HepG2 (cell line): ENCODE results near the gene TXN2. TPM values are rescaled to one million over a fixed set of nuclear protein-coding genes. Genes with fewer than 3 reads are reported as not detected.

Source experiments
- ATAC-seq: fragments of 200-7000 bp; cut with Tn5 transposase; 3 replicates; pipeline ENCODE4 v1.9.1; 2020; ENCODE audit warnings: mild to moderate bottlenecking, moderate library complexity
- BruUV-seq: library from RNA; stranded (reverse); fragments of 400-500 nt; replicated peaks from 2 replicates; lab custom pipeline; 2021; lab: Mats Ljungman, UMichigan
- CTCF ChIA-PET: fragments of 300-600 bp; formaldehyde crosslinking; extraction: SDS; loops from one replicate; lab custom pipeline; 2021; ENCODE audit warnings: low total read pairs, inconsistent platforms, low intra/inter-chr PET ratio; lab: Yijun Ruan, JAX
- POLR2A ChIA-PET: fragments of 350-600 bp; sonication (Branson Sonifier 250); formaldehyde crosslinking; loops from one replicate; lab custom pipeline; 2020; ENCODE audit warnings: antibody characterized with exemption, inconsistent platforms; lab: Yijun Ruan, JAX
- DNase-seq: peaks from one replicate; pipeline ENCODE4 v3.0.0-alpha.2; 2015; ENCODE audit warnings: low spot score
- FAIRE-seq: peaks from 3 replicates; lab custom pipeline; 2011; peaks lifted over from hg19 to GRCh38; lab: Jason Lieb, UNC
- H2AFZ ChIP-seq: one replicate; pipeline ENCODE4 v1.6.1; 2011; ENCODE audit warnings: low read length, inconsistent platforms
- H3K27ac ChIP-seq: fragments of 300-600 bp; 3 replicates; pipeline ENCODE4 v1.8.0; 2011; ENCODE audit warnings: mixed run types, mild to moderate bottlenecking, mixed read lengths, low read length, inconsistent platforms; ENCODE audit not compliant: insufficient read depth; ENCODE audit errors: extremely low read length
- H3K27me3 ChIP-seq, 2 experiments: fragments of 200-600 bp in 1 of 2; 2 replicates in 1 of 2; 3 replicates in 1 of 2; pipeline versions ENCODE4 v1.6.0 to v1.8.0; 2011; ENCODE audit warnings: low read length in 2 of 2, mild to moderate bottlenecking in 2 of 2, moderate library complexity in 2 of 2, inconsistent platforms in 1 of 2; ENCODE audit not compliant: insufficient read depth in 2 of 2, control insufficient read depth in 1 of 2
- H3K36me3 ChIP-seq, 2 experiments: fragments of 200-600 bp in 1 of 2; replicated peaks in 1 of 2; 2 replicates in 1 of 2; 3 replicates in 1 of 2; pipeline versions ENCODE4 v1.5.1 to v1.8.0; 2011; ENCODE audit warnings: low read length in 2 of 2, inconsistent platforms in 1 of 2; ENCODE audit not compliant: insufficient read depth in 2 of 2, control insufficient read depth in 1 of 2
- H3K4me1 ChIP-seq: 2 replicates; pipeline ENCODE4 v1.5.1; 2012; ENCODE audit warnings: low read length, inconsistent platforms; ENCODE audit not compliant: insufficient read depth
- H3K4me2 ChIP-seq: 2 replicates; pipeline ENCODE4 v1.6.0; 2011; ENCODE audit warnings: low read depth, low read length, inconsistent platforms
- H3K4me3 ChIP-seq, 3 experiments: fragments of 200-600 bp in 1 of 3; sonication (generic), shearing (Covaris generic) in 1 of 3; replicated peaks in 1 of 3; 2 replicates each; pipeline ENCODE4 v1.5.1; 2011 to 2016; ENCODE audit warnings: low read length in 3 of 3, inconsistent platforms in 2 of 3, low read depth in 2 of 3, mild to moderate bottlenecking in 2 of 3, control low read depth in 1 of 3, mixed read lengths in 1 of 3; ENCODE audit not compliant: insufficient read depth in 1 of 3
- H3K79me2 ChIP-seq: one replicate; pipeline ENCODE4 v1.6.1; 2011; ENCODE audit warnings: low read length, inconsistent platforms; ENCODE audit not compliant: insufficient read depth
- H3K9ac ChIP-seq: 2 replicates; pipeline ENCODE4 v1.6.0; 2011; ENCODE audit warnings: mild to moderate bottlenecking, low read depth, low read length, inconsistent platforms; ENCODE audit not compliant: insufficient read depth
- H3K9me3 ChIP-seq: 2 replicates; pipeline ENCODE4 v1.5.1; 2012; ENCODE audit warnings: mild to moderate bottlenecking, low read length
- H4K20me1 ChIP-seq: 2 replicates; pipeline ENCODE4 v1.6.0; 2011; ENCODE audit warnings: inconsistent platforms, mild to moderate bottlenecking, low read length, moderate library complexity; ENCODE audit not compliant: insufficient read depth
- ERF ChIP-seq: IDR thresholded peaks from 2 replicates; pipeline ENCODE4 v1.6.1; 2018; ENCODE audit warnings: missing biosample characterization, missing genetic modification reagents
- NFKB2 ChIP-seq: sonication (generic); formaldehyde crosslinking; IDR thresholded peaks from 2 replicates; pipeline ENCODE4 v1.4.0; 2020; ENCODE audit warnings: missing genetic modification reagents, borderline replicate concordance
- NR2F6 ChIP-seq, 2 experiments: IDR thresholded peaks; 2 replicates each; pipeline ENCODE4 v1.6.1; 2016; ENCODE audit warnings: antibody characterized with exemption in 1 of 2, mild to moderate bottlenecking in 1 of 2
- ZNF263 ChIP-seq: sonication (generic); formaldehyde crosslinking; IDR thresholded peaks from 2 replicates; pipeline ENCODE4 v1.4.0; 2020; ENCODE audit warnings: missing genetic modification reagents
- ZNF614 ChIP-seq: IDR thresholded peaks from 2 replicates; pipeline ENCODE4 v1.6.1; 2018; ENCODE audit warnings: missing biosample characterization, missing genetic modification reagents, inconsistent platforms, borderline replicate concordance
- WGBS: methylation state at CpG from one replicate; pipeline ENCODE4 v1.1.6; 2017; ENCODE audit warnings: low lambda C conversion rate; 5-methylcytosine and 5-hydroxymethylcytosine counted together
- in situ Hi-C: cut with HindIII; loops from 2 replicates; pipeline ENCODE4 v1.10.0; 2017; ENCODE audit warnings: low pct_unique_long_range_greater_than_20kb; ENCODE audit not compliant: extremely low pct_ligation_motif_present
- intact Hi-C: fragments of 100-400 bp; cut with micrococcal nuclease; formaldehyde crosslinking; loops from one replicate; pipeline ENCODE4 v1.10.0; 2022; ENCODE audit not compliant: unreplicated experiment
- polyA plus RNA-seq, 8 experiments: library from polyadenylated mRNA; depleted of rRNA in 3 of 8; stranded (reverse) in 7 of 8; unstranded in 1 of 8; fragments of >200 nt; fragmentation: Illumina TruSeq in 4 of 8; extraction: Trizol in 4 of 8; gene quantifications; 2 replicates each; pipeline versions ENCODE4 v1.2.1 to v1.2.3, GENCODE V29; 2011 to 2016; ENCODE audit warnings: low read depth in 4 of 8, missing spikeins in 1 of 8, mixed read lengths in 1 of 8; ENCODE audit not compliant: insufficient read depth in 1 of 8
- total RNA-seq, 5 experiments: library from RNA; depleted of rRNA; stranded (reverse); fragments of >200 nt; fragmentation: Illumina TruSeq; extraction: Trizol; gene quantifications; 2 replicates each; pipeline ENCODE4 v1.2.3, GENCODE V29; 2016; ENCODE audit warnings: low read depth in 1 of 5
- TF ChIP-seq, protein P1 (sequence below): sonication (generic); formaldehyde crosslinking; IDR thresholded peaks from 2 replicates; pipeline ENCODE4 v1.5.0; 2020; ENCODE audit warnings: mild to moderate bottlenecking, missing genetic modification reagents, moderate library complexity
- TF ChIP-seq, protein P2 (sequence below): IDR thresholded peaks from 2 replicates; pipeline ENCODE4 v1.6.1; 2016

Gene TXN2
- total and polyA plus RNA-seq, 2 of the 13 experiments (the other 11 are each of a cell fraction or from before 2014, with no cell fraction given), result 41.4 to 109 TPM

DNA sequence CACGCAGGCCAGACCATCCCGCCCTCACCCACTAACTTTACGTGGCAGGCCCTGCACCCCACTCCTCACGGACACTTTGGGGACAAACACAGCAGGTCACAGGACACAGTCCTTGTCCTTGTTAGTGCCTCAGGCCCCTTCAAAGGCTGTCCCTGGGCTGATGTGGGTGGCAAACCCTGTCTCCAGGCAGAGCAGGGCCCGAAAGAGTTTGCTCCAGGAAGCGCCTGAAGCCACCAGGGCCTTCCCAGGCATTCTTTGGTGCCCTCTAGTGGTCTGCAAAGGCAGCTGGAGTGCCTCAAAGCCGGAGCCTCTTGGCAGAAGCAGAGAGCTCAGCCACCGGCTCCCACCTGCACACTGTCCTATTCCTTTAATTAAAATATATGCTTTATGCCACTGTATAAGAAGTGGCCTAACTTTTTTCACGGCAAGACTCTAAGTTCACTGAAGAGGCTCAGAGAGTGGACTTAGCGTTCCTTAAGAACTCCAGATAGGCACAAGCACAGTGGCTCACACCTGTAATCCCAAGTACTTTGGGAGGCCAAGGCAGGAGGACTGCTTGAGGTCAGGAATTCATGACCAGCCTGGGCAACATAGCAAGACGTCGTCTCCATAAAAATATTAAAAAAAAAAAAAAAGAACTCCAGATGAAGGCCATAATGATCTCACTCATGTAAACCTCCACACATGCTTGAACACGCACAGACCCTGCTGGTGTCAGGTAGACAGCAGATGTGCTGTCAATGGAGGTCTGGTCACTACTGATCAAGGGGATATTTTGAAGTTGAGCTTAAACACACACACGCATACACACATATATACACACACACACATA is 11.1 kb downstream of the TXN2 start (continued):
- TF ChIP-seq NFKB2 (peak; percentile 58; the same call in 1 of the 2 replicates), ERF (0 out of 2 replicates have a peak, but pooled peaks have one; percentile 56), ZNF614 (CRISPR knock-in tag) (0 out of 2 replicates have a peak, but pooled peaks have one; percentile 53), NR2F6 (IDR thresholded peaks at IDR 0.05) (no peak), NR2F6 (CRISPR knock-in tag; IDR thresholded peaks at IDR 0.05) (peak; percentile 33; the same call in 1 of the 2 replicates)
- TF ChIP-seq, protein P1, sequence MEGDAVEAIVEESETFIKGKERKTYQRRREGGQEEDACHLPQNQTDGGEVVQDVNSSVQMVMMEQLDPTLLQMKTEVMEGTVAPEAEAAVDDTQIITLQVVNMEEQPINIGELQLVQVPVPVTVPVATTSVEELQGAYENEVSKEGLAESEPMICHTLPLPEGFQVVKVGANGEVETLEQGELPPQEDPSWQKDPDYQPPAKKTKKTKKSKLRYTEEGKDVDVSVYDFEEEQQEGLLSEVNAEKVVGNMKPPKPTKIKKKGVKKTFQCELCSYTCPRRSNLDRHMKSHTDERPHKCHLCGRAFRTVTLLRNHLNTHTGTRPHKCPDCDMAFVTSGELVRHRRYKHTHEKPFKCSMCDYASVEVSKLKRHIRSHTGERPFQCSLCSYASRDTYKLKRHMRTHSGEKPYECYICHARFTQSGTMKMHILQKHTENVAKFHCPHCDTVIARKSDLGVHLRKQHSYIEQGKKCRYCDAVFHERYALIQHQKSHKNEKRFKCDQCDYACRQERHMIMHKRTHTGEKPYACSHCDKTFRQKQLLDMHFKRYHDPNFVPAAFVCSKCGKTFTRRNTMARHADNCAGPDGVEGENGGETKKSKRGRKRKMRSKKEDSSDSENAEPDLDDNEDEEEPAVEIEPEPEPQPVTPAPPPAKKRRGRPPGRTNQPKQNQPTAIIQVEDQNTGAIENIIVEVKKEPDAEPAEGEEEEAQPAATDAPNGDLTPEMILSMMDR, result peak; percentile 96
- TF ChIP-seq, protein P2, sequence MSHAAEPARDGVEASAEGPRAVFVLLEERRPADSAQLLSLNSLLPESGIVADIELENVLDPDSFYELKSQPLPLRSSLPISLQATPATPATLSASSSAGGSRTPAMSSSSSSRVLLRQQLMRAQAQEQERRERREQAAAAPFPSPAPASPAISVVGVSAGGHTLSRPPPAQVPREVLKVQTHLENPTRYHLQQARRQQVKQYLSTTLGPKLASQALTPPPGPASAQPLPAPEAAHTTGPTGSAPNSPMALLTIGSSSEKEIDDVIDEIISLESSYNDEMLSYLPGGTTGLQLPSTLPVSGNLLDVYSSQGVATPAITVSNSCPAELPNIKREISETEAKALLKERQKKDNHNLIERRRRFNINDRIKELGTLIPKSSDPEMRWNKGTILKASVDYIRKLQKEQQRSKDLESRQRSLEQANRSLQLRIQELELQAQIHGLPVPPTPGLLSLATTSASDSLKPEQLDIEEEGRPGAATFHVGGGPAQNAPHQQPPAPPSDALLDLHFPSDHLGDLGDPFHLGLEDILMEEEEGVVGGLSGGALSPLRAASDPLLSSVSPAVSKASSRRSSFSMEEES (CRISPR knock-in tag), result 0 out of 2 replicates have a peak, but pooled peaks have one; percentile 21
- TF ChIP-seq, all 625 proteins: peak for 83

DNA sequence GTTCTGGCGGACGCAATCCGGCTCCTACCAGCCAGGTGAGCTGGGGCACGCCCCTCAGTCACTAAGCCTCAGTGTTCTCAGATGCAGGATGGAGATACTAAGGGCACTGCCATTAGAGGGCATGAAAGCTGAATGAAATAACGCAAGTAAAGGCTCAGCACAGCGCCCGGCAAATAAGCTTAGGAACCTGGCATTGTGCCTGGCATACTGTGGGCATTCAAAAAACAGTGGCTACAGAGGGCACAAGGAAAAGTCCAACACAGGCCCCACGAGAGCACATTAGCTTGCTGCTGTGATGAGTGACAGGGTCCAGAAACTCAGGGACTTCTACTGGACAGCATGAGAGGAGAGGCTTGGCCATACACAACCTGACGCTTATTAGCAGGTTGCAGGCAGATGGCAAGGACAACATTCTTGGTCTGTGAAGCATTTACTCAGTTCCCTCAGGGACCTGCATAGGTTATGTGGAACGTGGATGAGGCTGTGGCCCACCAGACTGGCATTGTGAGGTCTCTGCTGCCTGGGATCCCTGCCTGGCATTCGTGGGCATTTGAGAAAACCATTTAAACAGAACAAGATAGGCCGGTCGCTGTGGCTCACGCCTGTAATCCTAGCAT is 12.2 kb downstream of the TXN2 start:
- H4K20me1 ChIP-seq, result no peaks in the 10 kb centered on the region
- H3K4me1 ChIP-seq, result peaks cover 10% of the 10 kb centered on the region
- ATAC-seq (no peak), FAIRE-seq (no peak), DNase-seq (no peak)
- no peaks in the 10 kb centered on the region for H3K79me2 ChIP-seq
- H3K9me3 ChIP-seq, result no peaks in the 10 kb centered on the region
- H2AFZ ChIP-seq, result no peak overlapping the region
- ChIA-PET POLR2A (interaction anchor here (0.9 to 2.2 kb wide), 3 partner anchors 50 to 81 kb away, joined by 5 read pairs; partner anchors contain the start of gene MYH9), CTCF (interaction anchor here (2.0 kb wide), 1 partner anchor 168 kb away, joined by 20 read pairs; no protein-coding TSS in a partner anchor)
- no peak for TF ChIP-seq ZNF263 (CRISPR knock-in tag)
- in situ Hi-C loops (loop anchor here (5.0 kb wide), 1 partner anchor 167 kb away; no protein-coding TSS in a partner anchor), intact Hi-C loops (no loop called here)
- H3K27ac ChIP-seq, result no peak overlapping the region
- WGBS, result 97% methylated on average over 13 of the region's 14 CpGs
- no peaks in the 10 kb centered on the region for H3K27me3 ChIP-seq
- H3K9ac ChIP-seq, result no peak overlapping the region
- H3K4me3 ChIP-seq, result no peak overlapping the region
- no peak overlapping the region for H3K4me2 ChIP-seq
- BruUV-seq, result no TSS peak
- peaks cover 9 to 39% of the 10 kb centered on the region in 2 experiments; a peak in 4 of 5 replicates for H3K36me3 ChIP-seq
